H1 (cell line): Measurements from ENCODE around the gene OR2V2. TPM values are rescaled to one million over a fixed set of nuclear protein-coding genes. Genes with fewer than 3 reads are reported as not detected.

Experiments used
- CTCF ChIA-PET: fragments of 300-600 bp; sonication (Branson Sonifier 250); formaldehyde crosslinking; loops from one replicate; lab custom pipeline; 2021; ENCODE audit not compliant: partially characterized antibody; lab: Charles Lee
- POLR2A ChIA-PET: fragments of 300-600 bp; sonication (Branson Sonifier 250); formaldehyde crosslinking; loops from one replicate; lab custom pipeline; 2021; ENCODE audit warnings: inconsistent platforms; ENCODE audit not compliant: partially characterized antibody; lab: Charles Lee
- DNase-seq, 2 experiments: peaks; one replicate each; pipeline versions ENCODE4 v3.0.0 to v3.0.0-alpha.2; 2010 to 2022; ENCODE audit warnings: low spot score in 2 of 2, low read depth in 1 of 2, mixed read lengths in 1 of 2
- FAIRE-seq: peaks from 2 replicates; lab custom pipeline; 2011; peaks lifted over from hg19 to GRCh38; lab: Jason Lieb, UNC
- H2AFZ ChIP-seq: 2 replicates; pipeline ENCODE4 v1.8.1; 2012; ENCODE audit warnings: low read length, inconsistent platforms
- H2AK5ac ChIP-seq: 2 replicates; pipeline ENCODE4 v1.6.1; 2013; ENCODE audit warnings: low read depth, low read length
- H2BK120ac ChIP-seq: replicated peaks from 2 replicates; pipeline ENCODE3; 2013; ENCODE audit warnings: low read depth, low read length, inconsistent platforms
- H2BK12ac ChIP-seq: 2 replicates; pipeline ENCODE4 v1.6.1; 2013; ENCODE audit warnings: low read depth, low read length
- H2BK15ac ChIP-seq: 2 replicates; pipeline ENCODE4 v1.6.1; 2013; ENCODE audit warnings: low read length
- H2BK20ac ChIP-seq: 2 replicates; pipeline ENCODE4 v1.6.1; 2013; ENCODE audit warnings: low read length
- H2BK5ac ChIP-seq: 2 replicates; pipeline ENCODE4 v1.6.1; 2013; ENCODE audit warnings: low read depth, low read length
- H3K14ac ChIP-seq: 2 replicates; pipeline ENCODE4 v1.6.1; 2013; ENCODE audit warnings: inconsistent platforms; ENCODE audit not compliant: insufficient read length
- H3K18ac ChIP-seq: 2 replicates; pipeline ENCODE4 v1.6.1; 2013; ENCODE audit warnings: low read length; ENCODE audit errors: extremely low read depth
- H3K23ac ChIP-seq: 2 replicates; pipeline ENCODE4 v1.6.1; 2013; ENCODE audit warnings: inconsistent platforms; ENCODE audit not compliant: insufficient read length
- H3K23me2 ChIP-seq: 2 replicates; pipeline ENCODE4 v1.6.1; 2013; ENCODE audit warnings: low read depth, low read length
- H3K27ac ChIP-seq: 2 replicates; pipeline ENCODE4 v1.6.1; 2011; ENCODE audit warnings: low read depth, low read length, inconsistent platforms
- H3K27me3 ChIP-seq, 4 experiments: replicated peaks in 1 of 4; 1 replicate in 1 of 4; 2 replicates in 3 of 4; pipeline versions ENCODE4 v1.6.1 to v1.8.1; 2011 to 2013; ENCODE audit warnings: low read length in 3 of 4, mild to moderate bottlenecking in 3 of 4, inconsistent platforms in 2 of 4, mixed read lengths in 2 of 4, moderate library complexity in 1 of 4; ENCODE audit not compliant: control insufficient read depth in 3 of 4, insufficient read depth in 3 of 4; ENCODE audit errors: extremely low read depth in 1 of 4
- H3K36me3 ChIP-seq, 4 experiments: 2 replicates each; pipeline versions ENCODE4 v1.6.1 to v1.8.1; 2011 to 2013; ENCODE audit warnings: mild to moderate bottlenecking in 4 of 4, low read length in 3 of 4, moderate library complexity in 2 of 4, control low read depth in 1 of 4, inconsistent platforms in 1 of 4; ENCODE audit not compliant: insufficient read depth in 4 of 4, control insufficient read depth in 2 of 4
- H3K4ac ChIP-seq: replicated peaks from 2 replicates; pipeline ENCODE3; 2013; ENCODE audit warnings: low read length, low read depth, mixed read lengths, inconsistent platforms; ENCODE audit not compliant: insufficient read length
- H3K4me1 ChIP-seq, 4 experiments: replicated peaks in 1 of 4; 1 replicate in 1 of 4; 2 replicates in 3 of 4; pipeline versions ENCODE4 v1.6.1 to v1.8.1; 2011 to 2013; ENCODE audit warnings: low read length in 3 of 4, inconsistent platforms in 2 of 4, mixed read lengths in 1 of 4; ENCODE audit not compliant: insufficient read depth in 4 of 4, control insufficient read depth in 3 of 4
- H3K4me2 ChIP-seq, 2 experiments: 2 replicates each; pipeline versions ENCODE4 v1.6.1 to v1.8.1; 2011 to 2013; ENCODE audit warnings: low read depth in 2 of 2, low read length in 2 of 2, control low read depth in 1 of 2, inconsistent platforms in 1 of 2, mild to moderate bottlenecking in 1 of 2; ENCODE audit not compliant: insufficient read depth in 1 of 2
- H3K4me3 ChIP-seq, 4 experiments: fragments of 200-600, 300-600 bp in 1 of 4; sonication (generic), shearing (Covaris generic), sonication (Bioruptor Twin) in 1 of 4; 2 replicates each; pipeline versions ENCODE4 v1.5.1 to v1.8.1; 2011 to 2016; ENCODE audit warnings: low read length in 4 of 4, low read depth in 3 of 4, control low read depth in 2 of 4, inconsistent platforms in 2 of 4, mild to moderate bottlenecking in 2 of 4, mixed read lengths in 1 of 4, moderate library complexity in 1 of 4; ENCODE audit not compliant: insufficient read depth in 2 of 4; ENCODE audit errors: extremely low read depth in 1 of 4
- H3K56ac ChIP-seq: replicated peaks from 2 replicates; pipeline ENCODE3; 2013; ENCODE audit warnings: low read depth, mild to moderate bottlenecking, mixed read lengths, low read length, inconsistent platforms; ENCODE audit not compliant: insufficient read length
- H3K79me1 ChIP-seq: 2 replicates; pipeline ENCODE4 v1.6.1; 2013; ENCODE audit warnings: low read depth, low read length, control low read depth
- H3K79me2 ChIP-seq, 2 experiments: 2 replicates each; pipeline versions ENCODE4 v1.6.1 to v1.8.1; 2012 to 2013; ENCODE audit warnings: low read length in 2 of 2, mild to moderate bottlenecking in 2 of 2, inconsistent platforms in 1 of 2; ENCODE audit not compliant: insufficient read depth in 2 of 2, control insufficient read depth in 1 of 2
- H3K9ac ChIP-seq, 4 experiments: replicated peaks in 1 of 4; 1 replicate in 1 of 4; 2 replicates in 3 of 4; pipeline versions ENCODE4 v1.6.1 to v1.8.1; 2011 to 2013; ENCODE audit warnings: low read depth in 3 of 4, low read length in 3 of 4, control low read depth in 2 of 4, mild to moderate bottlenecking in 2 of 4, moderate library complexity in 2 of 4, inconsistent platforms in 1 of 4; ENCODE audit errors: extremely low read depth in 1 of 4
- H3K9me3 ChIP-seq, 2 experiments: 2 replicates each; pipeline versions ENCODE4 v1.6.1 to v1.8.1; 2012 to 2013; ENCODE audit warnings: mild to moderate bottlenecking in 2 of 2, moderate library complexity in 2 of 2, control low read depth in 1 of 2, inconsistent platforms in 1 of 2, low read depth in 1 of 2, low read length in 1 of 2, mixed read lengths in 1 of 2; ENCODE audit not compliant: insufficient read depth in 2 of 2
- H4K20me1 ChIP-seq, 2 experiments: replicated peaks in 1 of 2; 2 replicates each; pipeline versions ENCODE3 to v1.8.1; 2011 to 2013; ENCODE audit warnings: inconsistent platforms in 2 of 2, low read length in 2 of 2, mild to moderate bottlenecking in 1 of 2; ENCODE audit not compliant: insufficient read depth in 2 of 2, control insufficient read depth in 1 of 2
- H4K5ac ChIP-seq: 2 replicates; pipeline ENCODE4 v1.6.1; 2013; ENCODE audit warnings: low read length, low read depth, mixed read lengths, inconsistent platforms; ENCODE audit not compliant: insufficient read length
- H4K8ac ChIP-seq: 2 replicates; pipeline ENCODE4 v1.8.0; 2013; ENCODE audit warnings: mild to moderate bottlenecking, moderate library complexity, low read length, inconsistent platforms; ENCODE audit not compliant: insufficient read depth; ENCODE audit errors: extremely low read depth
- H4K91ac ChIP-seq: replicated peaks from 2 replicates; pipeline ENCODE3; 2013; ENCODE audit warnings: low read length, mixed read lengths, inconsistent platforms; ENCODE audit not compliant: insufficient read length
- ASH2L ChIP-seq: fragments of 200-600, 300-600 bp; sonication (generic); IDR thresholded peaks from one replicate; pipeline ENCODE4 v1.7.1; 2017; ENCODE audit warnings: low read length
- BACH1 ChIP-seq: IDR thresholded peaks from 2 replicates; pipeline ENCODE4 v1.6.1; 2012; ENCODE audit warnings: low read length, improper control_type of control experiment
- EP300 ChIP-seq, 2 experiments: IDR thresholded peaks; 1 replicate in 1 of 2; 2 replicates in 1 of 2; pipeline ENCODE4 v1.6.1; 2011 to 2012; ENCODE audit warnings: low read depth in 2 of 2, low read length in 2 of 2, mild to moderate bottlenecking in 2 of 2, borderline replicate concordance in 1 of 2, inconsistent platforms in 1 of 2, moderate library complexity in 1 of 2
- KDM1A ChIP-seq: fragments of 200-600, 300-600 bp; sonication (generic); IDR thresholded peaks from 2 replicates; pipeline ENCODE4 v1.7.1; 2016; ENCODE audit warnings: mild to moderate bottlenecking, low read length, borderline replicate concordance
- KDM5A ChIP-seq: fragments of 200-600 bp; IDR thresholded peaks from 2 replicates; pipeline ENCODE4 v1.7.1; 2012; ENCODE audit warnings: mild to moderate bottlenecking, low read length, inconsistent platforms, mixed read lengths
- NRF1 ChIP-seq: IDR thresholded peaks from 2 replicates; pipeline ENCODE4 v1.6.1; 2011; ENCODE audit warnings: mild to moderate bottlenecking, low read depth, low read length, improper control_type of control experiment
- POLR2AphosphoS5 ChIP-seq: IDR thresholded peaks from 2 replicates; pipeline ENCODE4 v1.6.1; 2011; ENCODE audit warnings: low read depth, low read length
- POU5F1 ChIP-seq: IDR thresholded peaks from 2 replicates; pipeline ENCODE4 v1.6.1; 2011; ENCODE audit warnings: low read depth, mild to moderate bottlenecking, low read length, moderate library complexity
- RBBP5 ChIP-seq: IDR thresholded peaks from 2 replicates; pipeline ENCODE4 v1.7.1; 2012; ENCODE audit warnings: low read depth, mild to moderate bottlenecking, inconsistent platforms, low read length, moderate library complexity, borderline replicate concordance
- RFX5 ChIP-seq: IDR thresholded peaks from 2 replicates; pipeline ENCODE4 v1.6.1; 2011; ENCODE audit warnings: low read depth, low read length, improper control_type of control experiment, borderline replicate concordance
- RXRA ChIP-seq: IDR thresholded peaks from 2 replicates; pipeline ENCODE4 v1.6.1; 2011; ENCODE audit warnings: low read depth, mild to moderate bottlenecking, low read length, moderate library complexity; ENCODE audit not compliant: insufficient read depth
- SIRT6 ChIP-seq: IDR thresholded peaks from one replicate; pipeline ENCODE4 v1.7.1; 2012; ENCODE audit warnings: low read length, inconsistent platforms
- TAF1 ChIP-seq: IDR thresholded peaks from 2 replicates; pipeline ENCODE4 v1.6.1; 2011; ENCODE audit warnings: mild to moderate bottlenecking, low read depth, low read length
- TBP ChIP-seq: IDR thresholded peaks from 2 replicates; pipeline ENCODE4 v1.6.1; 2011; ENCODE audit warnings: low read depth, low read length, improper control_type of control experiment
- TEAD4 ChIP-seq: IDR thresholded peaks from 2 replicates; pipeline ENCODE4 v1.6.1; 2012; ENCODE audit warnings: low read depth, low read length, inconsistent platforms, mixed read lengths
- WGBS, 2 experiments: shearing (Covaris generic) in 1 of 2; methylation state at CpG; one replicate each; pipeline versions ENCODE4 v1.1.6 to v1.1.7; 2013 to 2015; ENCODE audit warnings: low lambda C conversion rate in 2 of 2, mixed read lengths in 2 of 2, inconsistent platforms in 1 of 2, low coverage in 1 of 2, missing lambda C conversion rate in 1 of 2; ENCODE audit not compliant: insufficient replicate concordance in 2 of 2, insufficient coverage in 1 of 2, insufficient read length in 1 of 2; ENCODE audit errors: extremely low coverage in 1 of 2, missing lambda C conversion rate in 1 of 2; 5-methylcytosine and 5-hydroxymethylcytosine counted together
- polyA plus RNA-seq, 7 experiments: library from polyadenylated mRNA; depleted of rRNA in 3 of 7; stranded (reverse) in 5 of 7; unstranded in 2 of 7; fragments of >200 nt in 5 of 7; fragments of 200-250 nt in 2 of 7; gene quantifications; 1 replicate in 5 of 7; 2 replicates in 1 of 7; 4 replicates in 1 of 7; pipeline versions ENCODE4 v1.2.1 to v1.2.3, GENCODE V29; 2011 to 2013; ENCODE audit warnings: missing spikeins in 2 of 7, mixed read lengths in 2 of 7
- total RNA-seq: library from RNA; stranded (reverse); fragmentation: NEBNext Ultra II Directional; extraction: Animal tissue kit (Norgen Biotek cat#: 25700); gene quantifications from 2 replicates; pipeline ENCODE4 v1.2.1, GENCODE V29; 2021

Gene OR2V2
- total and polyA plus RNA-seq, 2 of the 8 experiments (the other 6 are each of a cell fraction or from before 2014, with no cell fraction given): not detected

- no peak for FAIRE-seq
- CTCF ChIA-PET: interaction anchor here (1.5 kb wide), 1 partner anchor 26 kb away, joined by 3 read pairs; no protein-coding TSS in a partner anchor
- no peak overlapping the region for H3K4me2 ChIP-seq
Measured at GRCh38 chr5:181133610-181134231, 13.7 kb upstream of the OR2V2 start.

More at GRCh38 chr5:181133610-181134231, 13.7 kb upstream of the OR2V2 start:
- Histone ChIP-seq H2BK120ac (no peak overlapping the region), H3K4ac (no peak overlapping the region), H2BK12ac (no peak overlapping the region), H3K18ac (no peak overlapping the region), H4K5ac (no peak overlapping the region), H3K9me3 (peaks cover 0 to 5% of the 10 kb centered on the region in 2 experiments; a peak in 2 of 4 replicates), H2BK5ac (no peak overlapping the region), H2BK15ac (no peak overlapping the region), H4K91ac (no peak overlapping the region), H3K27ac (no peak overlapping the region), H3K23ac (no peak overlapping the region), H3K36me3 (no peaks in the 10 kb centered on the region), H4K8ac (no peak overlapping the region), H2BK20ac (no peak overlapping the region), H2AFZ (no peak overlapping the region), H3K9ac (no peak overlapping the region), H3K4me3 (no peak overlapping the region), H4K20me1 (no peaks in the 10 kb centered on the region), H3K79me1 (no peaks in the 10 kb centered on the region), H3K27me3 (peaks cover 0 to 3% (median 0%) of the 10 kb centered on the region in 4 experiments; a peak in 1 of 7 replicates), H3K4me1 (no peaks in the 10 kb centered on the region), H3K14ac (no peak overlapping the region), H2AK5ac (no peak overlapping the region), H3K23me2 (no peaks in the 10 kb centered on the region; the same call in 1 of the 2 replicates), H3K56ac (no peak overlapping the region), H3K79me2 (no peaks in the 10 kb centered on the region)
- DNase-seq: no peak
- 89% methylated on average over 10 of the region's 10 CpGs; no CpG with 5 or more reads in 1 of the 2 experiments for WGBS, 2 experiments
- TF ChIP-seq RXRA (no peak), TBP (no peak), TAF1 (no peak), POLR2AphosphoS5 (no peak), RFX5 (no peak), SIRT6 (no peak), KDM5A (no peak), TEAD4 (no peak), RBBP5 (no peak), ASH2L (no peak), KDM1A (no peak), POU5F1 (no peak), BACH1 (no peak), NRF1 (no peak), EP300 (IDR thresholded peaks at IDR 0.05; ENCODE audit: borderline replicate concordance in 1 of 2, low read depth in 2 of 2, low read length in 2 of 2) (no peak)
- POLR2A ChIA-PET: interaction anchor here (1.5 kb wide), 1 partner anchor 16 kb away, joined by 3 read pairs; no protein-coding TSS in a partner anchor
